Nephron (organoid): ENCODE results near the gene BABAM2.

Experiments used
- H3K27ac Mint-ChIP-seq, 3 experiments: 2 replicates each; pipeline ENCODE4 v1.8.0; 2020; ENCODE audit warnings: mixed read lengths in 3 of 3, mild to moderate bottlenecking in 2 of 3, moderate library complexity in 1 of 3
- H3K27me3 Mint-ChIP-seq: 2 replicates; pipeline ENCODE4 v1.8.0; 2021; ENCODE audit warnings: low read depth, mild to moderate bottlenecking, moderate library complexity, mixed read lengths
- H3K36me3 Mint-ChIP-seq: 2 replicates; pipeline ENCODE4 v1.8.0; 2020; ENCODE audit warnings: low read depth, mixed read lengths
- H3K4me1 Mint-ChIP-seq: 2 replicates; pipeline ENCODE4 v1.8.0; 2020; ENCODE audit warnings: mixed read lengths
- H3K4me3 Mint-ChIP-seq, 3 experiments: 2 replicates each; pipeline ENCODE4 v1.8.0; 2020; ENCODE audit warnings: mild to moderate bottlenecking in 3 of 3, mixed read lengths in 3 of 3, moderate library complexity in 2 of 3
- H3K9me3 Mint-ChIP-seq: 2 replicates; pipeline ENCODE4 v1.8.0; 2020; ENCODE audit warnings: mixed read lengths
- CTCF ChIP-seq, 3 experiments: fragments of 200-600 bp; sonication (generic); IDR thresholded peaks; one replicate each; pipeline ENCODE4 v1.5.0; 2021; ENCODE audit warnings: antibody characterized with exemption in 3 of 3; ENCODE audit not compliant: unreplicated experiment in 3 of 3

BABAM2 gene

GRCh38 chr2:28359222-28360057 lies 468.9 kb downstream of the BABAM2 start:
- Mint-ChIP-seq H3K36me3 (no peaks in the 10 kb centered on the region), H3K27ac (peak overlapping the region in 2 of 3 experiments; percentile 11 to 42), H3K4me3 (no peak overlapping the region), H3K4me1 (peaks cover 47% of the 10 kb centered on the region), H3K27me3 (peaks cover 11% of the 10 kb centered on the region), H3K9me3 (no peaks in the 10 kb centered on the region)
- TF ChIP-seq CTCF (IDR thresholded peaks at IDR 0.05; ENCODE audit: unreplicated experiment in 3 of 3), result no peak

- no peaks in the 10 kb centered on the region for H3K36me3 Mint-ChIP-seq
- H3K27me3 Mint-ChIP-seq, result peaks cover 11% of the 10 kb centered on the region
- no peak for TF ChIP-seq CTCF (IDR thresholded peaks at IDR 0.05; ENCODE audit: unreplicated experiment in 3 of 3)
- no peaks in the 10 kb centered on the region for H3K9me3 Mint-ChIP-seq
- H3K27ac Mint-ChIP-seq, result peak overlapping the region in 2 of 3 experiments; percentile 60 to 73
- H3K4me1 Mint-ChIP-seq, result peaks cover 50% of the 10 kb centered on the region
- H3K4me3 Mint-ChIP-seq, result no peak overlapping the region
Observed at GRCh38 chr2:28360058-28360717, 469.7 kb downstream of the BABAM2 start.

GRCh38 chr2:28360718-28361293 lies 470.3 kb downstream of the BABAM2 start:
- H3K4me1 Mint-ChIP-seq, result peaks cover 50% of the 10 kb centered on the region
- TF ChIP-seq CTCF (IDR thresholded peaks at IDR 0.05; ENCODE audit: unreplicated experiment in 3 of 3), result no peak
- H3K9me3 Mint-ChIP-seq, result no peaks in the 10 kb centered on the region
- H3K27me3 Mint-ChIP-seq, result peaks cover 11% of the 10 kb centered on the region
- H3K27ac Mint-ChIP-seq, result peak overlapping the region; percentile 38 to 73 (median 60)
- no peaks in the 10 kb centered on the region for H3K36me3 Mint-ChIP-seq
- H3K4me3 Mint-ChIP-seq, result no peak overlapping the region

GRCh38 chr2:28361991-28362710 lies 471.6 kb downstream of the BABAM2 start:
- no peaks in the 10 kb centered on the region for H3K9me3 Mint-ChIP-seq
- peaks cover 11% of the 10 kb centered on the region for H3K27me3 Mint-ChIP-seq
- peak overlapping the region in 2 of 3 experiments; percentile 11 to 73 for H3K27ac Mint-ChIP-seq
- H3K4me1 Mint-ChIP-seq, result peaks cover 52% of the 10 kb centered on the region
- H3K36me3 Mint-ChIP-seq, result no peaks in the 10 kb centered on the region
- no peak for TF ChIP-seq CTCF (IDR thresholded peaks at IDR 0.05; ENCODE audit: unreplicated experiment in 3 of 3)
- H3K4me3 Mint-ChIP-seq, result no peak overlapping the region

GRCh38 chr2:28362991-28363521 lies 472.5 kb downstream of the BABAM2 start:
- Mint-ChIP-seq H3K9me3 (no peaks in the 10 kb centered on the region), H3K27ac (peak overlapping the region; percentile 11 to 73 (median 50)), H3K36me3 (no peaks in the 10 kb centered on the region), H3K4me1 (peaks cover 56% of the 10 kb centered on the region), H3K27me3 (peaks cover 11% of the 10 kb centered on the region), H3K4me3 (peak overlapping the region in 1 of 3 experiments; percentile 17)
- no peak for TF ChIP-seq CTCF (IDR thresholded peaks at IDR 0.05; ENCODE audit: unreplicated experiment in 3 of 3)
